OCI-LY3 (cell line): Measurements from ENCODE around the gene SLC25A26.

Experiments used
- EZH2phosphoT487 ChIP-seq: fragments of 200-600 bp; shearing (Covaris generic); IDR thresholded peaks from 2 replicates; pipeline ENCODE4 v1.6.1; 2018; ENCODE audit warnings: antibody characterized with exemption, mixed run types, low read depth
- TF ChIP-seq, protein P1 (sequence below): fragments of 200-600, 300-600 bp; sonication (generic); IDR thresholded peaks from 2 replicates; pipeline ENCODE4 v1.5.1; 2014; ENCODE audit warnings: antibody characterized with exemption, low read length, low read depth

DNA sequence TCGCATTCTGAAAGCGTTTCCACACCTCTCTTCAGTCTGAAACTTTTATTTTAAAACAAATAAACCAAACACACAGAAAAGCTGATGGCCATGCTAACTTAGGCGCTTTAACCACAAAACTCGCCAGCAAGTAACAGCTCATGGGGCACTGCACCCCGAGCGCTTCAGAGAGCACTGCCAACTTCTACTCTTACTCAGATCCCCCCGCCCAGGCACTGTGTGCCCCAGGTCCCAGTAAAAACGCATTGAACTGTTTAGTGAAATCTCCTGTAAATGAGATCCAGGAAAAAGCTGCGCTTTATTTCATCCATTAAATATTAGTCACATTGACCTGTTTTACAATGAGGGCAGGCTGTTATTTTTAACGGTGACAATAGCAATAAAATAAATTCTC is 180.4 kb downstream of the SLC25A26 start:
- TF ChIP-seq, protein P1, sequence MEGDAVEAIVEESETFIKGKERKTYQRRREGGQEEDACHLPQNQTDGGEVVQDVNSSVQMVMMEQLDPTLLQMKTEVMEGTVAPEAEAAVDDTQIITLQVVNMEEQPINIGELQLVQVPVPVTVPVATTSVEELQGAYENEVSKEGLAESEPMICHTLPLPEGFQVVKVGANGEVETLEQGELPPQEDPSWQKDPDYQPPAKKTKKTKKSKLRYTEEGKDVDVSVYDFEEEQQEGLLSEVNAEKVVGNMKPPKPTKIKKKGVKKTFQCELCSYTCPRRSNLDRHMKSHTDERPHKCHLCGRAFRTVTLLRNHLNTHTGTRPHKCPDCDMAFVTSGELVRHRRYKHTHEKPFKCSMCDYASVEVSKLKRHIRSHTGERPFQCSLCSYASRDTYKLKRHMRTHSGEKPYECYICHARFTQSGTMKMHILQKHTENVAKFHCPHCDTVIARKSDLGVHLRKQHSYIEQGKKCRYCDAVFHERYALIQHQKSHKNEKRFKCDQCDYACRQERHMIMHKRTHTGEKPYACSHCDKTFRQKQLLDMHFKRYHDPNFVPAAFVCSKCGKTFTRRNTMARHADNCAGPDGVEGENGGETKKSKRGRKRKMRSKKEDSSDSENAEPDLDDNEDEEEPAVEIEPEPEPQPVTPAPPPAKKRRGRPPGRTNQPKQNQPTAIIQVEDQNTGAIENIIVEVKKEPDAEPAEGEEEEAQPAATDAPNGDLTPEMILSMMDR: no peak
- TF ChIP-seq EZH2phosphoT487: no peak
